Glutamatergic neuron (in vitro differentiated cells): Measurements from ENCODE around the gene ZNF519. TPM values are rescaled to one million over a fixed set of nuclear protein-coding genes. Genes with fewer than 3 reads are reported as not detected.

Experiments
- DNase-seq: peaks from one replicate; pipeline ENCODE4 v3.0.0; 2022
- H3K27ac Mint-ChIP-seq: one replicate; pipeline ENCODE4 v1.8.0; 2020; ENCODE audit warnings: mild to moderate bottlenecking, mixed read lengths, inconsistent platforms; ENCODE audit not compliant: unreplicated experiment
- H3K27me3 Mint-ChIP-seq: one replicate; pipeline ENCODE4 v1.8.0; 2020; ENCODE audit warnings: mild to moderate bottlenecking, moderate library complexity, mixed read lengths, inconsistent platforms; ENCODE audit not compliant: unreplicated experiment
- H3K36me3 Mint-ChIP-seq: one replicate; pipeline ENCODE4 v1.8.0; 2020; ENCODE audit warnings: mild to moderate bottlenecking, mixed read lengths, inconsistent platforms; ENCODE audit not compliant: unreplicated experiment
- H3K4me1 Mint-ChIP-seq: one replicate; pipeline ENCODE4 v1.8.0; 2020; ENCODE audit warnings: mild to moderate bottlenecking, low read depth, mixed read lengths, inconsistent platforms; ENCODE audit not compliant: unreplicated experiment
- H3K4me3 Mint-ChIP-seq: one replicate; pipeline ENCODE4 v1.8.0; 2020; ENCODE audit warnings: mild to moderate bottlenecking, mixed read lengths, inconsistent platforms; ENCODE audit not compliant: unreplicated experiment
- H3K9me3 Mint-ChIP-seq: one replicate; pipeline ENCODE4 v1.8.0; 2020; ENCODE audit warnings: mild to moderate bottlenecking, moderate library complexity, mixed read lengths, inconsistent platforms; ENCODE audit not compliant: unreplicated experiment
- total RNA-seq: library from RNA; stranded (reverse); fragmentation: NEBNext Ultra II Directional; extraction: Animal tissue kit (Norgen Biotek cat#: 25700); gene quantifications from one replicate; pipeline ENCODE4 v1.2.1, GENCODE V29; 2021; ENCODE audit not compliant: unreplicated experiment
- TF ChIP-seq, protein P1 (sequence below): fragments of 200-600 bp; sonication (generic); IDR thresholded peaks from one replicate; pipeline ENCODE4 v1.5.0; 2021; ENCODE audit not compliant: partially characterized antibody, unreplicated experiment

Gene ZNF519
- total RNA-seq, 1 donor from 2014 or later: 18.5 TPM

GRCh38 chr18:14097761-14098160, 34.5 kb downstream of the ZNF519 start:
- DNase-seq: no peak
- Mint-ChIP-seq H3K27ac (no peak overlapping the region), H3K4me1 (no peaks in the 10 kb centered on the region), H3K9me3 (peaks cover 4% of the 10 kb centered on the region), H3K4me3 (no peak overlapping the region), H3K27me3 (no peaks in the 10 kb centered on the region), H3K36me3 (no peaks in the 10 kb centered on the region)
- TF ChIP-seq, protein P1, sequence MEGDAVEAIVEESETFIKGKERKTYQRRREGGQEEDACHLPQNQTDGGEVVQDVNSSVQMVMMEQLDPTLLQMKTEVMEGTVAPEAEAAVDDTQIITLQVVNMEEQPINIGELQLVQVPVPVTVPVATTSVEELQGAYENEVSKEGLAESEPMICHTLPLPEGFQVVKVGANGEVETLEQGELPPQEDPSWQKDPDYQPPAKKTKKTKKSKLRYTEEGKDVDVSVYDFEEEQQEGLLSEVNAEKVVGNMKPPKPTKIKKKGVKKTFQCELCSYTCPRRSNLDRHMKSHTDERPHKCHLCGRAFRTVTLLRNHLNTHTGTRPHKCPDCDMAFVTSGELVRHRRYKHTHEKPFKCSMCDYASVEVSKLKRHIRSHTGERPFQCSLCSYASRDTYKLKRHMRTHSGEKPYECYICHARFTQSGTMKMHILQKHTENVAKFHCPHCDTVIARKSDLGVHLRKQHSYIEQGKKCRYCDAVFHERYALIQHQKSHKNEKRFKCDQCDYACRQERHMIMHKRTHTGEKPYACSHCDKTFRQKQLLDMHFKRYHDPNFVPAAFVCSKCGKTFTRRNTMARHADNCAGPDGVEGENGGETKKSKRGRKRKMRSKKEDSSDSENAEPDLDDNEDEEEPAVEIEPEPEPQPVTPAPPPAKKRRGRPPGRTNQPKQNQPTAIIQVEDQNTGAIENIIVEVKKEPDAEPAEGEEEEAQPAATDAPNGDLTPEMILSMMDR: no peak

DNA sequence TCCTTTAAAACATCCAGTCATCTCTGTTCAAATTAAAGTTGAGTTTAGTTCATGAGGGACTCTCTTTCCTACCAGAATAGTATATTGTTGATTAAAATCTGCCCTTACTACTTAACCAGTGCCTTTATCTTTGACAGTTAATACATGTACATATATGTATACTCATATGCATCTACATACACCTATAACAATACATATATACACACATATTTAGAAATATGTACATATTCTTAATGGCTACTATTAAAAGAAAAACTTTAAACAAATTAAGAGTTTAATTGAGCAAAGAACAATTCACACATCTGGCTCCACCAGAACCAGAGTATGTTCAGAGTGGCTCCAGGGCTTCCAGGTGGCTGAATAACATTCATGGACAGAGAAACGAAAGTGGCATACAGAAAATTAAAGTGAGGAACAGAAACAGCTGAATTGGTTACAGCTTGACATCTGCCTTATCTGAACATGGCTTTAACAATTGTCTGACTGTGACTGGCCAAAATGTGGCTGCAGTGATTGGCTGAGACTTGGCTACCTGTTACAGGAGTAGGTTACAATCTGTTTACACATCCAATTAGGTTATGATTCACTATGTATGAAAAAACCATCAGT, 38.8 kb downstream of the ZNF519 start:
- no peak overlapping the region for H3K4me3 Mint-ChIP-seq
- no peaks in the 10 kb centered on the region for H3K36me3 Mint-ChIP-seq
- TF ChIP-seq, protein P1: no peak
- H3K27ac Mint-ChIP-seq: no peak overlapping the region
- H3K27me3 Mint-ChIP-seq: no peaks in the 10 kb centered on the region
- no peaks in the 10 kb centered on the region for H3K4me1 Mint-ChIP-seq
- H3K9me3 Mint-ChIP-seq: peaks cover 2% of the 10 kb centered on the region
- DNase-seq: no peak

GRCh38 chr18:14092625-14093306, 39.5 kb downstream of the ZNF519 start:
- Mint-ChIP-seq H3K36me3 (no peaks in the 10 kb centered on the region), H3K27ac (no peak overlapping the region), H3K4me3 (no peak overlapping the region), H3K27me3 (no peaks in the 10 kb centered on the region), H3K4me1 (no peaks in the 10 kb centered on the region), H3K9me3 (peaks cover 2% of the 10 kb centered on the region)
- no peak for DNase-seq
- TF ChIP-seq, protein P1: no peak

- Mint-ChIP-seq H3K9me3 (no peaks in the 10 kb centered on the region), H3K36me3 (no peaks in the 10 kb centered on the region), H3K4me1 (no peaks in the 10 kb centered on the region), H3K27me3 (peaks cover 1% of the 10 kb centered on the region), H3K4me3 (no peak overlapping the region), H3K27ac (no peak overlapping the region)
- no peak for DNase-seq
- TF ChIP-seq, protein P1: no peak
Observed at GRCh38 chr18:14089781-14090180, 42.5 kb downstream of the ZNF519 start.

- Mint-ChIP-seq H3K4me3 (no peak overlapping the region), H3K4me1 (no peaks in the 10 kb centered on the region), H3K9me3 (no peaks in the 10 kb centered on the region), H3K27me3 (peaks cover 2% of the 10 kb centered on the region), H3K36me3 (no peaks in the 10 kb centered on the region), H3K27ac (no peak overlapping the region)
- TF ChIP-seq, protein P1: no peak
- DNase-seq: no peak
Observed at GRCh38 chr18:14089191-14089590, 43.0 kb downstream of the ZNF519 start.
